Spleen (tissue), 7 donors: ENCODE results near the gene RDX.
"Not testable (repeated sequence)": the region's sequence is repeated elsewhere in the genome, so short reads cannot be mapped to it uniquely, and the experiment has no call there.

Experiments used
- CTCF ChIP-seq, 11 experiments: fragments of 200-600 bp in 7 of 11; fragments of 450-650 bp in 4 of 11; sonication (generic) in 4 of 11; IDR thresholded peaks in 8 of 11; conservative IDR thresholded peaks in 3 of 11; 1 replicate in 7 of 11; 2 replicates in 4 of 11; pipeline versions ENCODE4 v1.4.0 to v1.8.0; 2016 to 2021; ENCODE audit warnings: antibody characterized with exemption in 11 of 11, inconsistent platforms in 4 of 11, mild to moderate bottlenecking in 1 of 11
- POLR2AphosphoS5 ChIP-seq, 3 donors: sonication (generic); formaldehyde crosslinking; IDR thresholded peaks; one replicate each; pipeline ENCODE4 v1.5.1; 2017; ENCODE audit warnings: antibody characterized with exemption in 3 of 3
- donor health status: DM: no; HTN: no; CAD: no; lungs with moderate emphysema.
- donor health status: DM: no; HTN: no; CAD: no.
- donor health status: DM: no; HTN: no; CAD: no.

- not testable (repeated sequence) for TF ChIP-seq CTCF (IDR thresholded peaks at IDR 0.05 in 8 of 11, conservative IDR thresholded peaks at IDR 0.05 in 3 of 11); POLR2AphosphoS5 (IDR thresholded peaks at IDR 0.05)
Observed at GRCh38 chr11:110192604-110193282, 103.7 kb downstream of the RDX start.
